Measurements from ENCODE around the gene DNAJB12.
A peak's percentile ranks its signal among the peaks of the same experiment; 100 is the strongest.
"Not testable (repeated sequence)": the region's sequence is repeated elsewhere in the genome, so short reads cannot be mapped to it uniquely, and the experiment has no call there.

Gene DNAJB12

GRCh38 chr10:72353965-72354355, 759 bp downstream of the DNAJB12 start:
- no peak for DNase-seq (ENCODE audit: low read depth in 2 of 2)

- no peak for DNase-seq (ENCODE audit: low read depth in 2 of 2)
Observed at GRCh38 chr10:72353028-72353964, 1.4 kb downstream of the DNAJB12 start.

GRCh38 chr10:72351479-72351878, 3.2 kb downstream of the DNAJB12 start:
- DNase-seq (ENCODE audit: low read depth in 2 of 2): no peak

GRCh38 chr10:72349438-72349837, 5.3 kb downstream of the DNAJB12 start:
- no peak for DNase-seq (ENCODE audit: low read depth in 2 of 2)

- DNase-seq (ENCODE audit: low read depth in 2 of 2): no peak
Observed at GRCh38 chr10:72348282-72348681, 6.4 kb downstream of the DNAJB12 start.

GRCh38 chr10:72346117-72346516, 8.6 kb downstream of the DNAJB12 start:
- not testable (repeated sequence) for DNase-seq (ENCODE audit: low read depth in 2 of 2)

GRCh38 chr10:72344932-72345331, 9.8 kb downstream of the DNAJB12 start:
- DNase-seq (ENCODE audit: low read depth in 2 of 2): no peak

- no peak for DNase-seq (ENCODE audit: low read depth in 2 of 2)
Observed at GRCh38 chr10:72342911-72343310, 11.8 kb downstream of the DNAJB12 start.

- DNase-seq (ENCODE audit: low read depth in 2 of 2): peak in 1 of 2 experiments; percentile 76
Observed at GRCh38 chr10:72340510-72341261, 14.0 kb downstream of the DNAJB12 start.

GRCh38 chr10:72338180-72338579, 16.5 kb downstream of the DNAJB12 start:
- no peak for DNase-seq (ENCODE audit: low read depth in 2 of 2)

GRCh38 chr10:72337722-72338121, 17.0 kb downstream of the DNAJB12 start:
- no peak for DNase-seq (ENCODE audit: low read depth in 2 of 2)

- DNase-seq (ENCODE audit: low read depth in 2 of 2): no peak
Observed at GRCh38 chr10:72337039-72337629, 17.6 kb downstream of the DNAJB12 start.

GRCh38 chr10:72336259-72337038, 18.3 kb downstream of the DNAJB12 start:
- no peak for DNase-seq (ENCODE audit: low read depth in 2 of 2)

- no peak for DNase-seq (ENCODE audit: low read depth in 2 of 2)
Observed at GRCh38 chr10:72335394-72336258, 19.1 kb downstream of the DNAJB12 start.

- DNase-seq (ENCODE audit: low read depth in 2 of 2): peak in 1 of 2 experiments; percentile 78
Observed at GRCh38 chr10:72334825-72335393, 19.8 kb downstream of the DNAJB12 start.

GRCh38 chr10:72334196-72334824, 20.4 kb downstream of the DNAJB12 start:
- no peak for DNase-seq (ENCODE audit: low read depth in 2 of 2)

- DNase-seq (ENCODE audit: low read depth in 2 of 2): no peak
Observed at GRCh38 chr10:72333112-72334015, 21.4 kb downstream of the DNAJB12 start.

- no peak for DNase-seq (ENCODE audit: low read depth in 2 of 2)
Observed at GRCh38 chr10:72332423-72333111, 22.2 kb downstream of the DNAJB12 start.

All from stimulated activated CD4-positive, alpha-beta T cell treated with anti-CD3 and anti-CD28 coated beads, Interleukin-12 subunit alpha, Interleukin-12 subunit beta, amount 100 ng/mL, for 24 hours (primary cell).